KG1 (cell line): ENCODE measurements around the gene MTMR12.

Experiments used
- DNase-seq: peaks from one replicate; lab custom pipeline; 2025; lab: John Stamatoyannopoulos, UW

Gene MTMR12

GRCh38 chr5:32274548-32275395 is 38.0 kb downstream of the MTMR12 start:
- DNase-seq, result peak; percentile 39

- no peak for DNase-seq
Measured at GRCh38 chr5:32273821-32274220, 38.9 kb downstream of the MTMR12 start.

- DNase-seq, result no peak
Measured at GRCh38 chr5:32272746-32273145, 40.0 kb downstream of the MTMR12 start.

- no peak for DNase-seq
Measured at GRCh38 chr5:32270946-32271345, 41.8 kb downstream of the MTMR12 start.

GRCh38 chr5:32270178-32270577 is 42.6 kb downstream of the MTMR12 start:
- DNase-seq, result no peak

GRCh38 chr5:32265902-32266301 is 46.8 kb downstream of the MTMR12 start:
- DNase-seq, result no peak

GRCh38 chr5:32264957-32265572 is 47.7 kb downstream of the MTMR12 start:
- no peak for DNase-seq

- no peak for DNase-seq
Measured at GRCh38 chr5:32263684-32264083, 49.1 kb downstream of the MTMR12 start.

GRCh38 chr5:32261198-32261597 is 51.5 kb downstream of the MTMR12 start:
- DNase-seq, result no peak

- no peak for DNase-seq
Measured at GRCh38 chr5:32259033-32259432, 53.7 kb downstream of the MTMR12 start.

GRCh38 chr5:32258424-32258823 is 54.3 kb downstream of the MTMR12 start:
- DNase-seq, result no peak

GRCh38 chr5:32255540-32255900 is 57.2 kb downstream of the MTMR12 start:
- DNase-seq, result no peak

GRCh38 chr5:32254881-32255539 is 57.7 kb downstream of the MTMR12 start:
- no peak for DNase-seq

GRCh38 chr5:32251871-32252458 is 60.8 kb downstream of the MTMR12 start:
- no peak for DNase-seq

- no peak for DNase-seq
Measured at GRCh38 chr5:32249668-32250067, 63.1 kb downstream of the MTMR12 start.

- no peak for DNase-seq
Measured at GRCh38 chr5:32245742-32246141, 67.0 kb downstream of the MTMR12 start.

GRCh38 chr5:32244017-32244416 is 68.7 kb downstream of the MTMR12 start:
- DNase-seq, result no peak

GRCh38 chr5:32241034-32241783 is 71.5 kb downstream of the MTMR12 start:
- no peak for DNase-seq

- DNase-seq, result no peak
Measured at GRCh38 chr5:32239385-32239784, 73.4 kb downstream of the MTMR12 start.

GRCh38 chr5:32233696-32234447 is 78.9 kb downstream of the MTMR12 start:
- DNase-seq, result no peak

GRCh38 chr5:32233220-32233695 is 79.5 kb downstream of the MTMR12 start:
- DNase-seq, result no peak
